ENCODE results near the gene LGALS12. TPM values are rescaled to one million over a fixed set of nuclear protein-coding genes. Genes with fewer than 3 reads are reported as not detected.

LGALS12 gene
- total and polyA plus RNA-seq, 2 of the 13 experiments (the other 11 are each of a cell fraction or from before 2014, with no cell fraction given): not detected

GRCh38 chr11:63506876-63507275, 992 bp downstream of the LGALS12 start (continued):
- TF ChIP-seq, protein P1, sequence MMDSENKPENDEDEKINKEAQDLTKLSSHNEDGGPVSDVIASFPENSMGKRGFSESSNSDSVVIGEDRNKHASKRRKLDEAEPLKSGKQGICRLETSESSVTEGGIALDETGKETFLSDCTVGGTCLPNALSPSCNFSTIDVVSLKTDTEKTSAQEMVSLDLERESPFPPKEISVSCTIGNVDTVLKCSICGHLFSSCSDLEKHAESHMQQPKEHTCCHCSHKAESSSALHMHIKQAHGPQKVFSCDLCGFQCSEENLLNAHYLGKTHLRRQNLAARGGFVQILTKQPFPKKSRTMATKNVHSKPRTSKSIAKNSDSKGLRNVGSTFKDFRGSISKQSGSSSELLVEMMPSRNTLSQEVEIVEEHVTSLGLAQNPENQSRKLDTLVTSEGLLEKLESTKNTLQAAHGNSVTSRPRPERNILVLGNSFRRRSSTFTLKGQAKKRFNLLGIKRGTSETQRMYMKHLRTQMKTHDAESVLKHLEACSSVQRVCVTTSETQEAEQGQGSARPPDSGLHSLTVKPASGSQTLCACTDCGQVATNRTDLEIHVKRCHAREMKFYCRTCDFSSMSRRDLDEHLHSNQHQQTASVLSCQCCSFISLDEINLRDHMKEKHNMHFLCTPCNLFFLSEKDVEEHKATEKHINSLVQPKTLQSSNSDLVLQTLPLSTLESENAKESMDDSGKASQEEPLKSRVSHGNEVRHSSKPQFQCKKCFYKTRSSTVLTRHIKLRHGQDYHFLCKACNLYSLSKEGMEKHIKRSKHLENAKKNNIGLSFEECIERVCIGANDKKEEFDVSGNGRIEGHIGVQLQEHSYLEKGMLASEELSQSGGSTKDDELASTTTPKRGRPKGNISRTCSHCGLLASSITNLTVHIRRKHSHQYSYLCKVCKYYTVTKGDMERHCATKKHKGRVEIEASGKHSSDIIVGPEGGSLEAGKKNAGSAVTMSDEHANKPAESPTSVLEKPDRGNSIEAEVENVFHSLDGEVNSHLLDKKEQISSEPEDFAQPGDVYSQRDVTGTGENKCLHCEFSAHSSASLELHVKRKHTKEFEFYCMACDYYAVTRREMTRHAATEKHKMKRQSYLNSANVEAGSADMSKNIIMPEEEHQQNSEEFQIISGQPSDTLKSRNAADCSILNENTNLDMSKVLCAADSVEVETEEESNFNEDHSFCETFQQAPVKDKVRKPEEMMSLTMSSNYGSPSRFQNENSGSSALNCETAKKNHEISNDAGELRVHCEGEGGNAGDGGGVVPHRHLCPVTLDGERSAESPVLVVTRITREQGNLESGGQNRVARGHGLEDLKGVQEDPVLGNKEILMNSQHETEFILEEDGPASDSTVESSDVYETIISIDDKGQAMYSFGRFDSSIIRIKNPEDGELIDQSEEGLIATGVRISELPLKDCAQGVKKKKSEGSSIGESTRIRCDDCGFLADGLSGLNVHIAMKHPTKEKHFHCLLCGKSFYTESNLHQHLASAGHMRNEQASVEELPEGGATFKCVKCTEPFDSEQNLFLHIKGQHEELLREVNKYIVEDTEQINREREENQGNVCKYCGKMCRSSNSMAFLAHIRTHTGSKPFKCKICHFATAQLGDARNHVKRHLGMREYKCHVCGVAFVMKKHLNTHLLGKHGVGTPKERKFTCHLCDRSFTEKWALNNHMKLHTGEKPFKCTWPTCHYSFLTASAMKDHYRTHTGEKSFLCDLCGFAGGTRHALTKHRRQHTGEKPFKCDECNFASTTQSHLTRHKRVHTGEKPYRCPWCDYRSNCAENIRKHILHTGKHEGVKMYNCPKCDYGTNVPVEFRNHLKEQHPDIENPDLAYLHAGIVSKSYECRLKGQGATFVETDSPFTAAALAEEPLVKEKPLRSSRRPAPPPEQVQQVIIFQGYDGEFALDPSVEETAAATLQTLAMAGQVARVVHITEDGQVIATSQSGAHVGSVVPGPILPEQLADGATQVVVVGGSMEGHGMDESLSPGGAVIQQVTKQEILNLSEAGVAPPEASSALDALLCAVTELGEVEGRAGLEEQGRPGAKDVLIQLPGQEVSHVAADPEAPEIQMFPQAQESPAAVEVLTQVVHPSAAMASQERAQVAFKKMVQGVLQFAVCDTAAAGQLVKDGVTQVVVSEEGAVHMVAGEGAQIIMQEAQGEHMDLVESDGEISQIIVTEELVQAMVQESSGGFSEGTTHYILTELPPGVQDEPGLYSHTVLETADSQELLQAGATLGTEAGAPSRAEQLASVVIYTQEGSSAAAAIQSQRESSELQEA (CRISPR knock-in tag; IDR thresholded peaks at IDR 0.05; ENCODE audit: not compliant biosample characterization): no peak

- no peak overlapping the region for H3K9ac ChIP-seq (ENCODE audit: insufficient read depth, low read depth, low read length)
- H3K79me2 ChIP-seq (ENCODE audit: insufficient read depth, low read length): no peaks in the 10 kb centered on the region
- H3K4me1 ChIP-seq (ENCODE audit: insufficient read depth, low read length): no peaks in the 10 kb centered on the region
- ChIA-PET POLR2A (no interaction called here), CTCF (ENCODE audit: low intra/inter-chr PET ratio, low total read pairs) (interaction anchor here (1.7 kb wide), 1 partner anchor 28 kb away, joined by 21 read pairs; no protein-coding TSS in a partner anchor)
- H3K9me3 ChIP-seq (ENCODE audit: low read length): no peaks in the 10 kb centered on the region
- in situ Hi-C loops (cut with HindIII; ENCODE audit: extremely low pct_ligation_motif_present, low pct_unique_long_range_greater_than_20kb): no loop called here
- 37% methylated on average over 2 of the region's 2 CpGs for WGBS (ENCODE audit: low lambda C conversion rate)
- no peak overlapping the region for H3K4me3 ChIP-seq (replicated peaks in 1 of 3; ENCODE audit: insufficient read depth in 1 of 3, low read depth in 2 of 3, low read length in 3 of 3)
- H2AFZ ChIP-seq (ENCODE audit: low read length): no peak overlapping the region
- no peak for ATAC-seq
- no peaks in the 10 kb centered on the region for H4K20me1 ChIP-seq (ENCODE audit: insufficient read depth, low read length)
- no peak overlapping the region for H3K27ac ChIP-seq (ENCODE audit: extremely low read length, insufficient read depth, low read length)
- H3K36me3 ChIP-seq (replicated peaks in 1 of 2; ENCODE audit: control insufficient read depth in 1 of 2, insufficient read depth in 2 of 2, low read length in 2 of 2): no peaks in the 10 kb centered on the region
- intact Hi-C loops (cut with micrococcal nuclease; ENCODE audit: unreplicated experiment): no loop called here
- no peak for FAIRE-seq
- H3K4me2 ChIP-seq (ENCODE audit: low read depth, low read length): no peak overlapping the region
- TF ChIP-seq CEBPG (CRISPR knock-in tag; IDR thresholded peaks at IDR 0.05) (no peak), SMAD9 (CRISPR knock-in tag; IDR thresholded peaks at IDR 0.05) (no peak), NR3C1 (CRISPR knock-in tag; IDR thresholded peaks at IDR 0.05) (no peak), ZNF329 (CRISPR knock-in tag; IDR thresholded peaks at IDR 0.05; ENCODE audit: low read depth) (no peak), HOXD1 (CRISPR knock-in tag; IDR thresholded peaks at IDR 0.05) (no peak), CBX5 (CRISPR knock-in tag; IDR thresholded peaks at IDR 0.05; ENCODE audit: borderline replicate concordance) (no peak), HMGA1 (CRISPR knock-in tag; conservative IDR thresholded peaks at IDR 0.05) (no peak), SP2 (CRISPR knock-in tag; IDR thresholded peaks at IDR 0.05) (no peak)
- H3K27me3 ChIP-seq (ENCODE audit: control insufficient read depth in 1 of 2, insufficient read depth in 2 of 2, low read length in 2 of 2): peaks cover 5 to 33% of the 10 kb centered on the region in 2 experiments; a peak in 4 of 5 replicates
- no peak for DNase-seq (ENCODE audit: low spot score)
- BruUV-seq (replicated peaks): no TSS peak
Measured at GRCh38 chr11:63507511-63507910, 1.6 kb downstream of the LGALS12 start.
